Measurements from ENCODE around the gene SYK.
"Not testable (repeated sequence)": the region's sequence is repeated elsewhere in the genome, so short reads cannot be mapped to it uniquely, and the experiment has no call there.

Gene SYK

DNA sequence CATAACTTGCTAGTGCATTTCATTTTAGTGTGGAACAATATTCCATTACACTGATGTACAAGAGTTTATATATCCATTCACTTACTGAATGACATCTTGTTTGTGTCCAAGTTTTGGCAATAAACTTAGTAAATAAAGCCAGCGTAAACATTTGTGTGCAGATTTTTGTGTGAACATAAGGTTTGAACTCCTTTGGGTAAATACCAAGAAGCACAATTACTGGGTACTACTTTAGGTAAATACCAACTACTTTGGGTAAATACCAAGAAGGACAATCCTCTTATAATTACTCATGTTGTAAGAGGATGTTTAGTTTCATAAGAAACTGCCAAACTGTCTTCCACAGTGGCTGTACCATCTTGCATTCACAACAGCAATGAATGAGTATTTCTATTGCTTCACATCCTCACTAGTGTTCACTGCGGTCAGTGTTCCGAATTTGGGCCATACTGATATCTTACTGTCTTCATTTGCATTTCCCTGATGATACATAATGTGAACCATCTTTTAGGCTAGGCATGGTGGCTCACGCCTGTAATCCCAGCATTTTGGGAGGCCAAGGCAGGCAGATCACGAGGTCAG, 2.3 kb upstream of the SYK start:
- no peak for DNase-seq

DNA sequence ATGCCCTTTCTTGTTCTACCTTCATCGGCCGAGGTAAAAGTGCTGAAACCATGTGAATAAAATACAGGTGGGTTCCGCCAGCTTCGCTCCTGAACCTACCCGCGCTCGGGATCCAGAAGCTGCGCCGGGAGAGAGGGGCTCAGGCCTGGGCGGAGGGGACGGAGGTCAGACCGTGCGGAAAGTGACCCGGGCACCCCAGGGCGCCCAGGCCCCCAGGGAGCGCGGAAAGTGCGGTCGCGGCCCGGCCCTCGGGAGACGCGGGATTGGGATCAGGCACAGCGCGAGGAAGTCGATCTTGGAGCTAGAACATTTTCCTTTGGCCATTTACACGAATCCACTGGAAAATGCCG, 329 bp downstream of the SYK start:
- DNase-seq: no peak

DNA sequence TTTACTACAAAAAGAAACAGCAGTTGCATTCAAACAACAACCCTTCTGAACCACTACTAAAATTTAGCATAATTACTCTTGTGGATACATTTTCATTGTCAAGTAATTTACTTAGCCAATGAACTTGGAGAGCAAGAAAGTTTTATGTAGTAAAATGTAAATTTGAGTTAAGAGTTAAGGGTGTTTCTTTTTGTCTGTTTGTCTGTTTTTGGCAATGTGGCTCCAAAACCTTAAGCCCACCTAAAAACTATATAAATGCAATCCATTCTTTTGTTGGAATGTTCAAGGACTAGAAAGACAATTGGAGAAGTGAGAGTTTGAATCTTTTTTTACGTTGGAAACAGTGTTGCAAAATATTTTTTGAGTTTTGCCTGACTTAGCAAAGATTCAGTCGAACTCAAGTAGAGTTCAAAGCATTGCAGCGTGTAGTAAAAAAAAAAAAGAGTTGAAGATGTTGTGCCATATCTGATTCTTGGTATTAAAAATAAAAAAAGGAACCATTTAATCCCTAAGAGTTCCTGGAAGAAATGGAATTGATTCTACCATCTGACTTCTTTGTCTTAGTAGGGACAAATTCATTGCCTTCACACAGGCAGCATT, 867 bp downstream of the SYK start:
- no peak for DNase-seq

DNA sequence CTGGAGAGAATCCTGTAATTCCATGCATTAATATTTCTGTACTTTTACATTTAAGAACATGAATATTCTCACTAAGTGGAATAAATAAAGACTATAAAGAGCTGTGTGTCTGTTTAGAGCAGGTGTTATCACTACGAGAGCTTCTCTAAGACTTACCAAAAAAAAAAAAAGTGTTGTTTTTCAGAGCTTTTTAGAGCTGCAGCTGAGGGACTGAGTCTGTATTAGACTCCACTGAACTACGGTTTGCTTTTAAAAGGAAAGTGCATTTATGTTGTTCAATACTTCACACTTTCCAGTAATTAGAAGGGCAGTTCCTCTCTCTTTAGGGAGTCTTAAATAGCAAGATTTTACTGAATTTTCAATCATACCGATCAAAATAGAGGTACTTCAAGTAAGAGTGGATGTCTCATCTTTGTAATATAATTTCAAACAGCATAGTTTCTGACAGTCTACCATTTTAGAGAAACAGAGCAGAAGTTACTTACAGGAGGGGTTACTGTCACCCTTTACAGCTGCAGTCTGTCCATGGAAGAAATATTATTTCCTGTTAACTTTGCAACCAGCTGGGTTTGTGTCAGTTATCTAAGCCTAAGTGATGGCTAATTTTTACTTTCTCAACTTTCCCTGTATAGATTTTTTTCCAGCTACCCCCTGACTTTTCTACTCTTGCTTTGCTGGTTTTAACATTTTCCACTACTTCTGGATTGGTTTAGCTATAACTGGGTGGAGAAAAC, 2.4 kb downstream of the SYK start:
- no peak for DNase-seq

DNA sequence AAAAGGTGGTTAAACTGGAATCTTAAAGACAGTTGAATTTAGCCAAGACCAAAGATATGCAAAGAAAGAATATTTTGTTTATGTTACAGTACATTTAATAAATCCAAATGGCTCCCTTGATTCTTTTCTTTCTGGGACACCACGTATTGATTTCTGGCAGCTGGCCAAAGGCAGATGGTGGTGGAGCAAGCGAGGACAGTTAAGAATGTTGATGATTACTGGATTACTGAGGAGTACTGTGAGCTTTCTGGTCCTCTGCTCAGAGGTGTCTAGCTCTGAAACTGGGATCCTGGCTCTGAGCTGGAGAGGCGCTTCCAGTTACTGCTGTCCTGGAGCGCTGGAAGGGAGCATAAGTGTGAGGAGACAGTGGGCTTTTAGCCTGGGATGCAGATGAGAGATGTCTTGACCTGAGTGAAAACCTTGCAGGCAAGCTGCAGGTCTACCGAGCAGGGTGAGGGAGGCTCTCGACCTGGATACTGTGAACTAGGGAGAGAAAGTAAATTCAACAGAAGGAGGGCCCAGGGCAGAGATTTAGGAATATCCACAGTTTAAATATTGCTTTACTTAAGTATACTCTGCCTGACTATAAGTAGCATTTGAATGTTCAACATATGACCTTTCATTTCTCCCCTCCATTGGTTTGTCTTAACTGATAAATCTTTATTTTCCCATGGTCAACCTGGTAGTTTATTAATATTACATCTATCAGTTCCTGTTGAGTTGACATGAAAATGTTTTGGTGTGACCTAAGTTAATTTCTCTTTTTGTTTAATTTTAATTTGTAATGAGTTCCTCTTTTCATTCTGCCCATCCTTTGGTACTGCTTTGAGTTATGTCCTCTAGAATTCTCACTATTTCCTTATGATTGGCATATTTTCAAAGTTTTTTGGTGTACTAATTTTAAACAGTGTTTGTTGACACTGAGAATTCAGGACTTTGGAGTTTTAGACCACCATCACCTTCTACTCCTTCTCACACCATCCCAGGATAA, 3.7 kb downstream of the SYK start:
- DNase-seq: no peak

DNA sequence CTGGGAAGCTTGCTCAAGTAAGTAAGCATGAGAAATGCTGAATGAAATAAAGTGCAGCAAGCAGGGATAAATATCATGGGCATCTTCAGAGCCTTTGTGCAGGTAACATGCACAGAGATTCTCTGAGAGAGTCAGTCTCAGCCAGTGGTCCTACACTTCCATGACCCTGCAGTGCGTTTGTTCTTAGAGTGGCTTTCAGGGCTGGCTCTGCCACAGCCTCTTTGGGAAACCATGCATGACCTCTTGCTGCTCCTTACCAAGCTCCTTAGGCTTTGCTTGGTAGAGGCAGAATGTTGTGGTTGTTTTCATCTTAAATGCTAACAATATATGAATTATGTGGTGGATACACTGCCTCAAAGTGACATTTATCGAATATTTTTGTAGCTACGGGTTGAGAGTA, 5.4 kb downstream of the SYK start:
- no peak for DNase-seq

DNA sequence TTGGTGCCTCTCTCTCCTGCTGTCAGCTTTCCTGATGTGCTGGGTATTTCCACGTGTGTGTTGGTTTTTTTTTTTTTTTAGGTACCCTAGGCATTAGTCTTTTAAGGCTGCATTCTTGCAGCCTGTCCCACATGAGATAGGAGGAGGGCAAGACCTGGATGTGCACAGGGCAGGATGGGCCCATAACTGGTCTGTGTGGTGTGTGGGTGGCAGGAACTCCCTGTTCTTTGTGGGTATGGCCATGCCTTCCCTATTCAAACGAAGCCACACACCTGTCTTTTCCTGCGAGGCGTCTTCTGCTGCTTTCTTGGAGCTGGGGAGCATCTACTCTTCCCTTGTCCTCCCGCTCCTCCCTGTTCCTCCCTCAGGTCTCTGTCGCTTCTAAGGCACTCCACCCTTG, 6.8 kb downstream of the SYK start:
- no peak for DNase-seq

DNA sequence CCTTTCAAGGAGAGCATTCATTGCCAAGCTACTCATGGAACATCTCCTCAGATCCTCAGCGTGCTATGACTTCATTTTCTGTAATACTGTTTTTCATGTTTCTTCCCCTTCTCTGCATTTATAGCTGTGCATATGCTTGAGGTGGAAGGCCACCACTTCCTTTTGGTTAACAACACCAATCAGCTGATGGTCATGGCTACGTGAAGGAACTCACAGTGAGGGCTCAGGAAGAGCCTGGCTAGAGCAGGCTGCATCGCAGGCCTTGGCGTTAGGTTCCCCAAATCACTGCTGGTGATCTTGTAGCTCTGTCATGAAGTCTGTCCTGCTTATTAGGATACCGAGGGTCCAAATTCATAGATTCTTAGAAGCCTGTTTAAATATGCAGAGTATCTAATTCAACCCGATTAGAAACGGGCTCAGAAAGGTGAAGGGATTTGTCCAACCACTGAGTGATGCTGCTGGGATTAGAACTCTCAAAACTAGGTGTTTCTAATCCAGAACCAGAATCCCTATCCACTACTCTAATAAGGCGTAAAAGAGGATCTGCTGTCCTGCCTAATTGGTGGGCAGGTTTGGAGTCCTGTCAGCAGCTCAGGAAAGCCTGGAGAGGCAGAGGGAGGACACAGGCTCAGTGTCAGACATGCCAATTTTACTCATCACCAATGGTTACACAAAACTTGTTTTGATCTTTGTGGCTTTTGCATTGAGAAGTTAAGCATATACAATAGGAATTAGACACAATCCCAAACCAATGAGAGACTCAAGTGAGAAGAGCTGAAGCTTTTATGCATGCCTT, 7.5 kb downstream of the SYK start:
- no peak for DNase-seq

DNA sequence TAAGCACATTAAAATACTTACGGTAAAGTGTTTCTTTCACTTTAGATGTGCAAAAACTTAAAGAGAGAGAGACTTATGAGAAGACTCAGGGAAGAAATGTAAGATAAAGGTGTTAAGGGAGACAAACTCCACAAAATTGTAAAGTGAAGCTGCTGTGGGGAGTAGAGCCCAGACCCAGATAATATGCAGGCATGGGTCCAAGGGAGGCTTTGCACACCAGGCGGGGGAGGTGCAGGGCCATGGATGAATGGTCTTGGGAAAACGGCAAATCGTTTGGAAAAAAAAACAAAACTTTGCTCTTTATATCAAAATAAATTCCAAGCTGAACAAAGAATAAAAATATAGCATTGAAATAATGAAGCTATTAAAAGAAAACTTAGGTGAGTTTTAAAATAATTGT, 9.1 kb downstream of the SYK start:
- no peak for DNase-seq

DNA sequence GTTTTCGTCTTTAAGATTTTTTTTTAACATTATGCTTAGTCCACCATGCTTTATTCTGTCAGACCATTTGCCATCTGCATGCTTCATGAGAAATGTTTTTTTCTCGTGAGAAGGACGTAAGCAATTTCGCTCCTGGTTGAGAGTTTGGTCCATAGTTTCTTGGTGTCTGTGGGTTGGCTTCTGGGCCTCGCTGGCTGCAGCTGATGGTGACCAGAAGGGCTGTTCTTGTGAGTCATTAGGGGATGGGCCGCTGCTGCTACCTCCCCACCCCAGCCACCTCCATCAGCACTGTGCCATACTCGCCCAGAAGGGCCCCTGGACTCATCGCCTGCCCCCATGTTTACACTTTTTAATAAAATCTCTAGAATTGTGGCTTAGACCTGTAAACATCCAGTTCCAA, 11.4 kb downstream of the SYK start:
- no peak for DNase-seq

DNA sequence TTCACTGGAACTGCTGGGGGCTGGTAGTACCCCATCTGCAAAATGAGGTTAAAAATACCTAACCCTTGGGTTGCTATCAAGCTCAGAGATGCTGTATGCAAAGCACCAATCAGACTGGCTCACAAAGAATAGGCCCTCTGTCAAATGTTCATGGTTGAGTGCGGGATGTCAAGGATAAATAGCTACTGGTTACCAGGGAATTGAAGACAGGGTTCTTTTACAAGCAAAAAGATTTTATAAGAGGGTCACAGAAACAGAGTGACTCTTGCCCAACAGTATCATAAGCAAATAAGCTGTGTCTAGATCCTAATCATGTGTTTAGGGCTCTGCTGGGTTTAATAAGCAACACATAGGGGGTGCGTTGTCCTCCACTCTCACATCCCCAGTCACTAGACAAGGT, 11.9 kb downstream of the SYK start:
- no peak for DNase-seq

DNA sequence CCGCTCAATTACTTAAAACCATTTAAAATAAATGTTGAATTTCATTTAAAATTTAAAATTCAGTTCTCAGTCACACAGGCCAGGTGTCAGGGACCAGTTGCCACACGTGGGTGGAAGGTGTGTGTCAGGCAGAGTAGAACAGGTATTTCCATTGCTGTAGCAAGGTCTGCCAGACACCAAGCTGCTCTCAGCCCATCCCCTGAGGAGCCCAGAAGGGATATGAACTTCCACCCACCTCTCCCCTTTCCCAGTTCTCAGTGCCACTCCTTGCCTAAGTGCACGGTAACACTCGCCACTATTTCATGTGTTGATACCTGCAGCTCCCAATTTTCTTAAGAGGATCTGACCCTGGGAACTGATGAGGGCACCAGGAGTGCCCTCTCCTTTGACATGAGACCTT, 12.7 kb downstream of the SYK start:
- DNase-seq: no peak

DNA sequence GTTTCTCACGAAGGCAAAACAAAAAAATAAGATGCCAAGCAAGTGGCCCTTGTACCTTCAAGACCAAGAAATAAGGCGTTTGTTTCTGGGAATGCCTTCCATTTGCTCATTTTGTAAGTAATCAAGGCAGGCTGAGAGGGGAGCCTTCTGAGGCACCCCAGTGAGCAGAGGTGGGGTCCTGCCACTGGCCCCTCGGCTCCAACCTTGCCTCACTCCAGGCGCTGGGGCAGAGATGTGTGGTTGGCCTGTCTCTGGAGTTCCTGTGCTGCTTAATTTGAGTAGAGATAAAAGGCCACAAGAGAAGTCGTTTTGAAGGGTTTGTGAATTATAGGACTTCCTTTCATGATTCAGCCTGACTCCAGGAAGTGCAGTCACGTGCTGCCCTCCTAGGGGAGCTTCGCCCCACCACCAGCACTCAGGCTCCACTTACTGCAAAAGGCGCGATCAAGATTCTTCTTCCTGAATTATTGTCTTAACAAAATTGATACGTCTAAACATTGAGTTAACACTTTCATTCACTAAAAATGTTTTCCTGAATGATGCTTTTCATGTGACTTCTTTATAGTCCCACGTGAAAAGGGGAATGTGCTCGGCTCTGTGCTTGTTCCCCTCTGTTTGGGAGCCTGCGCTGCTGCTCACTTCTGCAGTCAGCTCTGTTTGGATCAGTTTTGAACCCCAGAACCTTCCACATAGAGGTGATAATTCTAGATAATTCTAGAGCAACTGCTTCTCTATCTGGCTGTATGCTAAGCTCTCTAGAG, 13.7 kb downstream of the SYK start:
- DNase-seq: no peak

DNA sequence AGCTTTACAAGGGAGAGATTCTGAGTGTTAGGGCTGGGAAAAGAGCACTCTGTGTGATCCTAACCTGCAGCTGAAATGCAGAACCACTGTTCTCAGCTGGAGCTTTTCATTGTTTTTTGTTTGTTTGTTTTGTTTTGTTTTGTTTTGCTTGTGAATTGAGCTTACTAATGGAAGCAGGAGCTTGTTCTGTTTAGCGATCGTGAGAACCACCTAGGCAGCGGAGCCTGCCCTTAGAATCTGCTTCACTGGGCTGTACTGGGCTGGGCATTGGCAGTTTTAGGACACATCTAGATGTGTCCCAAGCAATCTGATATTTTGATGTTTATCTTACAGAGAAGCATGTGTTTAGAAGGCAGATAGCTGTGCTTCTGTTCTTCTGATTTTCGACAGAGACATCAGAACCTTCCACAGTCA, 14.3 kb downstream of the SYK start:
- no peak for DNase-seq

DNA sequence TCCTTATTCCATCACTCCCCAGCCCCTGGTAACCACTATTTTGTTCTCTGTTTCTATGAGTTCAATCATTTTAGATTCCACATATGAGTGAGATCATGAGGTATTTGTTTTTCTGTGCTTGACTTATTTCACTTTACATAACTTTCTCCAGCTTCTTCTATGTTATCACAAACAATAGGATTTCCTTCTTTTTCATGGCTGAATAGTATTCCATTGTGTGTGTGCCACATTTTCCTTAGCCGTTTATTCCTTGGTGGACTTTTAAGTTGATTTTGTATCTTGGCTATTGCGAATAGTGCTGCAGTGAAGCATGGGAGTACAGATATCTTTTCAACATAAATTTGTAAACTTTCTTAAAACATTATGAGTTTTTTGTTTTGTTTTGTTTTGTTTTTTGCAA, 15.1 kb downstream of the SYK start:
- DNase-seq: no peak

DNA sequence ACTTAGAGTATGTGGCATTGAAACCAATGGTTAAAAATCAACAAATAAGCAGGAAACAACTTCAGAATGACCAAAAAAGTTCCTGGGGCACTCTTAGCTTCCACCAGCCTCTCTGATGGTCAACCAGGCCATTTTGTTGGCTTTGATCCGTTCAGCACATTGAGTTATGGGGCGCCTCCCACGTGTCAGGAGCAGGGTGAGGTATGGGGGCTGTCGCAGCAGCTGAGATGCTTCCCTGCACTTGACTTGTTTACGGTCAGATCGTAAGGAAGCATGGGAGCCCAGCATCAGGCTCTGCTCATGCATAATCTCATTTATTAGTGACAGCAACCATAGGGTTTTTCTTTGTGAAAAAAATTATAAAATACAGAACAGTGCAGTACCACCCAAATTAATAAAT, 16.7 kb downstream of the SYK start:
- DNase-seq: no peak

DNA sequence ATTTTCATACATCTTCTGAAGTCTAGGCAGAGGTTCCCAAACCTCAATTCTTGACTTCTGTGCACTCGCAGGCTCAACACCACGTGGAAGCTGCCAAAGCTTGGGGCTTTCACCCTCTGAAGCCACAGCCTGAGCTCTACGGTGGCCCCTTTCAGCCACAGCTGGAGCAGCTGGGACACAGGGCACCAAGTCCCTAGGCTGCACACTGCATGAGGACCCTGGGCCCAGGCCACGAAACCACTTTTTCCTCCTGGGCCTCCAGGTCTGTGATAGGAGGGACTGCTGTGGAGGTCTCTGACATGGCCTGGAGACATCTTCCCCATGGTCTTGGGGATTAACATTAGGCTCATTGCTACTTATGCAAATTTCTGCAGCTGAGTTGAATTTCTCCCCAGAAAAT, 18.8 kb downstream of the SYK start:
- not testable (repeated sequence) for DNase-seq

DNA sequence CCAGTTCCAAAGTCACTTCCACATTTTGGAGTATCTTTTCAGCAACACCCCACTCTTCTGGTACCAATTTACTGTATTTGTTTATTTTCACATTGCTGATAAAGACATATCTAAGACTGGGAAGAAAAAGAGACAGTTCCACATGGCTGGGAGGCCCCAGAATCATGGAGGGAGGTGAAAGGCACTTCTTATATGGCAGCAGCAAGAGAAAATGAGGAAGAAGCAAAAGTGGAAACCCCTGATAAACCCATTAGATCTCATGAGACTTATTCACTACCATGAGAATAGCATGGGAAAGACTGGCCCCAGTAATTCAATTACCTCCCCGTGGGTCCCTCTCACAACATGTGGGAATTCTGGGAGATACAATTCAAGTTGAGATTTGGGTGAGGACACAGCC, 19.6 kb downstream of the SYK start:
- DNase-seq: not testable (repeated sequence)

DNA sequence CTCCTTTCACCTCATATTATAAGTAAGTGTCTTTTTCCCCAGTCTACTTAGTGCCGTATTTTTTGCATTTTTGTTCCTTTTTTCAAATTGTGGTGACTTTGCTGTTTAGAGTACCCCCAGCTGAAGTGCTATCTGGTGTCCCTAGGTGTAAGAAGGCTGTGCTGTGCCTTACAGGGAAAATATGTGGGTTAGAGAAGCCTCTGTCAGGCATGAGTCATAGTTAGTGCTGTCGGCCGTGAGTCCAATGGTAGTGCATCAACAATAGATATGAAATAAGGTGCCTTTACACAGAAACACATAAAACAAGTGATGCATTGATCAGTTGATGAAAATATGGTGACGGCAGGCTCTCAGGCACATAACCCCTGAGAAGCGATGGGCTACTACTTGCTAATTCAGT, 20.1 kb downstream of the SYK start:
- DNase-seq: no peak

DNA sequence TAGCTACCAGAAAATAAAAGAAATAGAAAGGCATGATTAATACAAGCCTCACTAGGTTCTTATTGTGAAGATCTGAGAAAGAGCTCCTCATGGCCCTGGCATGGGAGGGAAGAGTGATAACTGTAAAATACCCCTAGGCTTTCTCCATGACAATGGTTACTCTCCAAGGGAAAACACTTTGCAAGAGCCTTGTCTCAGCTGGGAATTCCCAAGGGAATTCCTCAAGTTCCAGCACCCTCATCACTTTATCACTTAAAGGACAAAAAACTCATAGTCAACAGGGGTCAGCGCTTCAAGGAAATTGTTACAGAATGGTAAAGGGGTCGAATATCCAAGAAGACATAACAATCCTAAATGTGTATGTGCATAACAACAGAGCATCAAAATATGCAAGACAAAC, 21.2 kb downstream of the SYK start:
- no peak for DNase-seq

DNA sequence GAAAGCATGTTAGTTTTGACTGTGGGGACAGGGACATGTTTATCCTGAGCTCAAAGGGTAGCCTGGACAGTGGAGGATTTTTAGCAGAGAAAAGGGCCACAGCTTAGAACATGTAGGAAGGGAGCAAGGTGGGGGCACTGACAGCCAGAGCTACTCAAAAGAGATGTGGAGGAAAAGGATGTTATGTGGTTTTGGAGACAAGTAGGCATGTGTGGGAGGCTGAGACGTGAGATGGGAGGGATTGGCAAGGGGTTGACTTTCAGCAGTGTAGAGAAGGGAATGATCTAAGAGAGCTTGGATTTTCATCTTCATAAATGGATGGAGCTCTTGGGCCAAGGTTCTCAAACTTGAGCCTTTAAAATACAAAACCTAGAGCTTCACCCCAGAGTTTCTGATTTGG, 24.0 kb downstream of the SYK start:
- DNase-seq: no peak

Data from activated naive CD4-positive, alpha-beta T cell treated with Interleukin-2 at 50 U/mL for 16 hours (primary cell).